ENCODE measurements around the gene PRSS36.

Gene PRSS36

DNA sequence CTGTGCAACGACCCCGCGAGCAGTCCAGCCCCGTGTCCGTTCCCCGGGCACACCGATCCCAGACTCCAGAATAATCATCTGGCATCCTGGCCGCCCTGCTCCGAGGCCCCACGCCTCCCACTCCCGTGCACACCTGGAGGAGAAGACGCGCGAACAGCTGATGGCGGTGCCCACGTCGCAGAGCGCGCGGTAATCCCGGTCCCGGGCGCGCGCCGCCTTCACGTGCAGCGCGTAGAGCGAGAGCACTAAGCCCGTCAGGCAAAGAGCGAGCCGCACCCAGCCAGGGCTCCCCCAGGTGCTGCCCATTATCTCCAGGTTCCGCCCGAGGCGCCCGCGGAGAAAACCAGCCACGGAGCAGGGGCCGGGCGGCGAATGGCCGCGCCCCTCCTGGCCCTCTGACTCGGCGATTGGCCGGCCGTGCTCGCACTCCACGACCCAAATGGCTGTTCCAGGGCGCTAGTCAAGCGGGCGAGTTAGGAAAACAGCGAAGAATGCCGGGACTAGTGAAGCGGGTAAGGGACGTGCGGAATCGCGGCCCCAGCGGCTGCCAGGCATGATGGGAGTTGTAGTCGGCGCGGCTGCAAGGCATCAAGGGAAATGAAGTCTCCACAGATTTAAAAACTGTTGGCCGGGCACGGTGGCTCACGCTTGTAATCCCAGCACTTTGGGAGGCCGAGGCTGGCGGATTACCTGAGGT, 55.3 kb downstream of the PRSS36 start, which contains the start of gene VKORC1:
Gene VKORC1 (minus strand): TSS at position 374 of the 697 bp plus-strand sequence. CDS start 68 bp downstream, at position 306.
- DNase-seq, result peak; percentile 91

DNA sequence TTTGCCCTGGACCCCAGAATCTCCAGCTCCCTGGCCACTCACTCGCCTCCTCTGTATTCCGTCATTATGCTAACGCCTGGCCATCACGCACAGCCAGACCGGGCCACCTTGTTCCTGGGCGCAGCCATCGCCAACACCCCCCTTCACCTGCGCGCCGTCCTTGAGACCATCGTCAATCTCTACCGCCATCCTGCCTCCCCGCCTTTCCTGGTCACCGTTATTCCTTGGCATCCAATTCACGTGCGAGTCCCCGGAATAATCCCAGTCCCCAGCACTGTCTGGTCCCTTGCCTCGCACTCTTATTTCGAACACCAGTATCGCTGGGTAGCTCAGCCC, 55.8 kb downstream of the PRSS36 start:
- no peak for DNase-seq

DNA sequence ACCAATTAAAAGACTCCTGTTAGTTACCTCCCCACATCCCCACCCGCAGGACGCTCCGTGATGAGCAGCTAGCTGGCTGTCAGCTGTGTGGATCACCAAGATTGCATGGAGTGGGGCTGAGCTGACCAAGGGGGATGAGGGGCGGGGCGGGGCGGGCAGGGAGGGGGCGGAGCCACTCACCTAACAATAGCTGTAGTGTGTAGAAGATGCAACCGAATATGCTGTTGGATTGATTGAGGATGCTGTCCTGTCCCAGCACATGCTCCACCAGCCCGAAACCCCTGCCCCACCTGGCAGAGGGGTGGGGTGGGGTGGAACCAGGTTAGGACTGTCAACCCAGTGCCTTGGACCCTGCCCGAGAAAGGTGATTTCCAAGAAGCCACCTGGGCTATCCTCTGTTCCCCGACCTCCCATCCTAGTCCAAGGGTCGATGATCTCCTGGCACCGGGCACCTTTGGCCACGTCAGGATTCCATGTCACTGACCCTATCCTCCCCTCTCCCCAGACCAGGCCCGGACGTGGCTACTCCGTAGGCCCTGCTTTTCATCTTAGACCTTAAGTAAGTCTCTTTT, 56.6 kb downstream of the PRSS36 start:
- DNase-seq, result no peak

DNA sequence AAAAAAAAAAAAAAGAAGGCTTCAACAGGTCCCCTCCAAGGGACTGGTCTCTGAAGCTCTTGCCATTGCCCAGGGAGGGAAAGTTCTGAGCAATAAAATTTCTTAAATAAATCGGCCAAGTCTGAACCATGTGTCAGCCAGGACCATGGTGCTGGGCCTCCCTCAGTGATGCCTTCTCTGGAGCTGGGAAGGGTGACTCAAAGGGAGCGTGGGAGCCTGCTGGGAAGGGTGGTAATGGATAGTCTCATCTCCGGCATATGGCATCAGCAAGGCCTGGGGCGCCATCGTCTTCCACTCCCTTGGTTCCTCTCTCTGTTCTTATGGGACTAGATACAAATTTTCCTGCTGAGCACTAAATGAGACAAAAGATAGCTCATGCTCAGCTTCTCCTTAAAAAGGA, 57.5 kb downstream of the PRSS36 start:
- no peak for DNase-seq

DNA sequence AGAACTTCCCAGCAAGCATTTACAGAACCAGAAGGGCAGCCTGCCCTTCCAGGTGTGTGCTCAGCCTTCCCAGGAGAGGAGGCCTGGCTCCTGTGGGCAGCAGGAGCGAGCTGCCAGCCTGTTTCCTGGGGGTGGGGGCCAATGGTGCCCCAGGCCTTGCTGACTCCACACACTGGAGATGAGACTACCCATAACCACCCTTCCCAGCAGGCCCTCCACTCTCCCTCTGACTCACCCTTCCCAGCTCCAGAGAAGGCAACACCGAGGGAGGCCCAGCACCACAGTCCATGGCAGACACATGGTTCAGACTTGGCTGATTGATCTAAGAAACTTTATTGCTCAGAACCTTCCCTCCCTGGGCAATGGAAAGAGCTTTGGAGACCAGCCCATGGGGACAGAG, 59.3 kb downstream of the PRSS36 start:
- no peak for DNase-seq

DNA sequence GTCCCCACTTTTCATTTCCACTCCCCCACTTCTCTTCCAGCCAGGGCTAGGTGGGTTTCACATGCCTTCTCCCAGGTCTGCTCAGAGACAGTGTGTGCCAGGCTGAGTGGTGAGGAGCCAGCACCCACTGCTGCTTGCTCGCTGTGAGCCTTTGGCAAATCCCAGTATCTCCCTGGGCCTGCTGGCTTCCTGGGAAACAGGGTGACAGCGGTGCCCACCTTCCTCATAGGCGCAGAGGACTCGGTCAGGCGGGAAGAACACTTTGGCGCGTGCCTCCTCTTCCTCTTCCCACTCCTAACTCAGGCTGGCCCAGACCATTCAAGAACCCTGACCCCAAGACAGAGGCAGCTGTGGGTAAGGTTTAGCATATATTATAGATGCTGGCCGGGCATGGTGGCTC, 60.7 kb downstream of the PRSS36 start:
- no peak for DNase-seq

Measured in CD4-positive, alpha-beta T cell treated with Interleukin-6 for 4 hours (primary cell).